HCEC 1CT (cell line): Measurements from ENCODE around the gene LRRC3B.
"Not testable (repeated sequence)": the region's sequence is repeated elsewhere in the genome, so short reads cannot be mapped to it uniquely, and the experiment has no call there.

Source experiments
- DNase-seq: peaks from one replicate; pipeline ENCODE4 v3.0.0-alpha.2; 2017

The LRRC3B gene, protein sequence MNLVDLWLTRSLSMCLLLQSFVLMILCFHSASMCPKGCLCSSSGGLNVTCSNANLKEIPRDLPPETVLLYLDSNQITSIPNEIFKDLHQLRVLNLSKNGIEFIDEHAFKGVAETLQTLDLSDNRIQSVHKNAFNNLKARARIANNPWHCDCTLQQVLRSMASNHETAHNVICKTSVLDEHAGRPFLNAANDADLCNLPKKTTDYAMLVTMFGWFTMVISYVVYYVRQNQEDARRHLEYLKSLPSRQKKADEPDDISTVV

DNA sequence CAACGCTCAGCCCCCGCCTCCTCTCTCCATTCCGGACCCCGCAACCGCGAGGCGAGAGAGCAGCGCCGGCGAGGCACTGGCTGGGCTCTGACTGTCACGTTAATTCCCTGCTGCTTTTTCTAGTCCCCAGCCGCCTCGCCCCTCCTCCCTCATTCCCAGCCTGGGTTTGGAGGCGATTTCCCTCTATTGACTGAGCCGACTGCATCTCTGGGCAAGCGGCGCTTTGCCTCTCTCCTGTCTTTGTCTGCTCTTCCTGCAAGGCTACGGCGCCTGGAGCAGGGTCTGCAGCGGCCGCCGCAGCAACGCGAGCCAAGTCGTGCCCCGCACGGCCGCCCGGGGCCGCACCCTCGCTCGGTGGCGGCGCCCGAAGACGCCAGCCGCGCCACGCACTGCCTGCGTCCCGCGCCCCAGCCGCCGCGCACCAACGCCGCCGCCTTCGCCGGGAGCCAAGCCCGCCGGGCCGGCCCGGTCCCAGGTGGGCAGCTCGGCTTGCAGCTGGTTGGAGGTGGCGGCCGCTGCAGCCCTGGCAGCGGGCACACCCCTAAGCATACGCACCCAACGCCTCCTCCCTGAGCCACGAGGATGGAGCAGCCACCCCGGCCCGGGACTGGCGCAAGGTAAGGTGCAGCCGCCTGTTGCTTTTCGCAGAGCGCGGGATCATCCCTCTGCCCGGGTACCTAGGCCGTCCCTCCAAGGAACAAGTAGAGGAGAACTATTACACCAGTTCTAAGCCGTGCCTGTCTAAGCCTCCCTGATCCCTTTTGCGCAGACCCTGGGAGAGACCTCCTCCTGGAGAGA, at the start of gene LRRC3B:
TSS of gene LRRC3B (plus strand) at position 152 of the 798 bp plus-strand sequence. CDS start 86,901 bp downstream, outside the sequence.
- DNase-seq: no peak

DNA sequence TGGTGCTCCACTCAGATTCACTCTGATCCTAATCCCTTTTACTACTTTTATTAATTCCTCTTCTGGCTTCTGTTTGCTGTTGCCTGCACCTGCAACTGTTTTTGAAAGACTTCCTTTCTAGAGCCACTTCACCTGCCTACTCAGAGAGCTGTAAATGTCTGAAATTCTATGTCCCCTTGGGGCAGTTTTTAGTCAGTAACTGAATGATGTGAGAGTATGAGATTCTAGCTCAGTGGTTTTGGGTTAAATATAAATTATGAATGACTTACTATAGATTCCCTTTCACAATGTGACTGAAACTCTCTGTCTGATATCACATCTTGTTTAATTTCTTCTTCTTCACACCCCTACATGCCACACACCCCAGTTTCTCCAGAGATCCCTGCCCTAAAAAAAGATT, 47.8 kb upstream of the LRRC3B start:
- no peak for DNase-seq

DNA sequence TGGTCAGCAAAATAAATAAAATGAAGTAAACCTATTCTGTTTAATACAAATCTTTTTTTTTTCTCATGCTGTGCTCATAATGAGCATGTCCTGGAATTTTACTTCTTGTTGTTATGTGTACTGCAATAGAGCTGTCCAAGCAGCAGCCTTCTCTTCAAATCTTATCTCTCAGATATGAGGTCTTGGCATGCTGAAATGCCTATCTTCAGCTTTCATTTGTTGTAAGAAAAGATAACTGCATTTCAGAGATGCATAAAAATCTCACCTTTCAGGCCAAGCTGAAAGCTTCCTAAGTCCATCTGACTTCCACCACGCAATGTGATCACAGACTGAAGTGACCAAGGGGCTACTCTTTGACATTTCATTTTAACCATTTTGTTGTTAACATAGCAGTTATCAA, 43.5 kb upstream of the LRRC3B start:
- no peak for DNase-seq

DNA sequence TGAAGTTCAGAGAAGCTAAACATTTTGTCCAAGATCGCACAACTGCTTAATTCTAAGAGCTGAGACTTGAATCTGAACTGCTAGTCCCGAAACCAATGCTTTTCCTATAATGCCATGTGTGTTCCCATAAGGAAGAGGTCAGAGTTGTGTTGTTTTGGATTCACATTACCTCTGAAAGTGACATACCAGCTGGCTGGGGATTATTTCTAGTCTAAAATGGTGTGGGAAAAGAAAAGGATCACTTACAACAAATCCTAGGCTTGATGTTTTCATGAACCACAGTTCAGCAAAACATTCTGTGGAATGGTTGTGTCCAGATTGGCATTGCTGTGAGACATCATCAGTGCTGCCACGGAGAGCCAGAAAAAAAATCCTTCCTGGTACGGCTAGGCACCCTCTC, 35.0 kb upstream of the LRRC3B start:
- DNase-seq: no peak

DNA sequence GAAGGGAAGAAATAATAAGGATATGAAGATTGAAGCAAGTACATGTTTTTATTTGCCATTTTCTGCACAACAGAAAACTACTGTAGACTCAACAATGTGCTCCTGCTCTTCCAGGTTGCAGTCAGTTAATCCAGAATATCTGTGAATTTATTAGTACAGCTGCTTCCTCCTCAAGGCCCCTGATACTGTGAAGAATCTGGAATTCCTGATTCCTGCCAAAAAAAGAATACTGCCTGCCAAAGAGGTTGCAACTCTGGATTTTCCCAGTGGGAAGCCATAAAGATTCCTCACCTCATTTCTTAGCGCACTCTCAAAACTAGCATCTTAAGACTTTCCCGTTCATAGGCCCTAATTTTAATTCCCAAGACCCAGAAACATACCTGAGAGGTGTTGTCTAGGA, 33.6 kb upstream of the LRRC3B start:
- no peak for DNase-seq

DNA sequence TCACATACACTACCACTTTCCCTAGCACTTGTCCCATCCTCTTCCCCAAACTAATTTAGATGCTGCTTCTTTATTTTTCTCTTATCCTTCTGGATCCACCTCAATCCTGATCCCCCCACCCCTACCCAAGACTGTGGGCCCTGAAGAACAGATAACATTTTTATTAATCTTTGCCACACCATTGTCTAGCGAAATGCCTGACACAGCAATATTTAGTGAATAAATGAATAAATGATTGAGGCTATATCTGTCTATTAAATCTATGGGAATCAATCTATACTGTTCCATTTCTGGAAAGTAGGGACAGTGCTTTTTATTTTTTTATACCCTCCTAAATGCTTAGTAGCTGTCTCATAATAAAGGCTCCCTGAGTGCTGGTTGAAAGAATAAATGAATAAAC, 32.9 kb upstream of the LRRC3B start:
- DNase-seq: no peak

DNA sequence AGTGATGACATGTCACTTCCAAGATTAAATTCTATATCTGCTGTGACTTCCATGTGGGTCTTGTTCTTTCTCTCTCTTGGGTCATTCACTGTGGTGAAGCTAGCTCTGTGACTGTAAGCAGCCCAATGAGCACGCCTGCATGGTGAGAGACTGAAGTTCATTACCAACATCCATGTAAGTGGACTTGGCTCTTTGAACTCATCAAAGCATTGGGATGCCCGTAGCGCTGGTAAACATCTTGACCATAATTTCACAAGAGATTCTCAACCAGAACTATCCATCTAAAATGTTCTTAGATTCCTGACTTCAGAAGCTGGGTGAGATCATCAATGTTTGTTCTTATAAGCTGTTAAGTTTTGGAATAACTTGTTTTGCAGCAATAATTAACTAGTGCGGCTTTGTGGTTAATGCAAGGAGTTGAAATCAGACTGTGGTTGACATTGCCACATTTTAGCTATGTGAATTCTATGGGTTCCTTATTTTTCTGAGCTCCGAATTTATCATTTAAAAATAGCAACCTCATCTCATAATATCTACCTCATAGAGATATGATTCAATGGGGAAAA, 31.6 kb upstream of the LRRC3B start:
- no peak for DNase-seq

DNA sequence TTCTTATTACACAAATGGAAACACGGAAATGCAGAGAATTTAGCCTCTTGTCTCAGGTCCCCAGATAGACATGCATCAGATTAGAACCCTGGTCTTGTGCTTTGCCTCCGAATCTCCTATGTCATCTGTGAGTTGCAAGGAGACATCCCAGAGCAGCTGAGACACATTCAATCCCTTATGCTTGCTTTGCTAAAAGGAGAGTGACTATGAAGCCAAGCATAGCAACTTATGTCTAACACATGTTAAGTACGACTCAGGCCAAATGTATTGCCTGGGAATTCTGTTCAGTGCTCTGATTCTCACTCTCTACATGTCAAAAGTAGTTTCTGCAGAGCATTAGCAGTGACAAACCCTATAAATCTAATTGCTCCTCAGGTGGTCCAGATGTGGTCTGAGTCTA, 30.6 kb upstream of the LRRC3B start:
- no peak for DNase-seq

DNA sequence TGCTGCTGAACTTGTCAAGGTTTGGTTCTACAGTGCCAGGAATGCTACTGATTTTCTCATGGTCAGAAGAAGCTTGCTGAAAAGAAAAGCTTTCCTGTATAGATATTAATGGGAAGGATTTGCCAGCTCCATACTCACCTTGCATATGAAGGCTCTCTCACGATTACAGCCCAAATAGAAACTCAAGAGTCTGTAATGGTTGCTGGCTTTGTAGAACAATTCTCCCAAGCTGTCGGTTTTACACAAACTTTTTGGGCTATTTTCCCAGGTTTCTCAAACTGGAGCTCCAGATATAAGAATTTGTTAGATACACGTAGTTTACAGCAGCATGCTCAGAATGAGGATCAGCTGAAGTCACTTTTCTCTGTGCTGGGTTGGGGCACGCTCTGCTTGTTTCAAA, 30.1 kb upstream of the LRRC3B start:
- DNase-seq: no peak

DNA sequence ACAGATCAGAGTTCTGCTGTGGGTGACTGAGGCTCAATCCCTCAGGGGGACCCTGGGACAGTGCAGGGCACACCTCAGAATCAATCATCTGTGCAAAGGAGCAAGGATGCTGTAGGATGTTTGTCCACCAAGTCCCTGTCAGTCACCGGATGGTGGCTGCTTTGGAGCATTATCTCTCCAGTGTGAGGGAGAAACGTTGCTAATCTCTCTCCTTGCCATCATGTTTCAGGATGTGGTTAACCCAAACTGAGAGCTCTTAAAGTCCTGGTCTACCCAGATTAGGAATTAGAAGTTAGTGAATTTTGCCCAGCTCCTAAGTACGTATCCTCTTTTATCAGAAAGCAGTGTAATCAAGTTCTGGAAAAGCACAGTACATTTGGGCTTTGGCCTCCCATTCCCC, 26.2 kb upstream of the LRRC3B start:
- DNase-seq: no peak

DNA sequence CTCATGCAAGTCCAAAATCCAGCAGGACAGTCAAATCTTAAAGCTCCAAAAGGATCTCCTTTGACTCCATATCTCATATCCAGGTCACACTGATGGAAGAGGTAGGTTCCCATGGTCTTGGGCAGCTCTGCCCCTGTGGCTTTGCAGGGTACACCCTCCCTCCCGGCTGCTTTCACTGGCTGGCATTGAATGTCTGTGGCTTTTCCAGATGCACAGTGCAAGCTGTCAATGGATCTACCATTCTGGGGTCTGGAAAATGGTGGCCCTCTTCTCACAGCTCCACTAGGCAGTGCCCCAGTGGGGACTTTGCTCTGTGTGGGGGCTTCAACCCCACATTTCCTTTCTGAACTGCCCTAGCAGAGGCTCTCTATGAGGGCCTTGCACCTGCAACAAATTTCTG, 19.3 kb upstream of the LRRC3B start:
- not testable (repeated sequence) for DNase-seq

DNA sequence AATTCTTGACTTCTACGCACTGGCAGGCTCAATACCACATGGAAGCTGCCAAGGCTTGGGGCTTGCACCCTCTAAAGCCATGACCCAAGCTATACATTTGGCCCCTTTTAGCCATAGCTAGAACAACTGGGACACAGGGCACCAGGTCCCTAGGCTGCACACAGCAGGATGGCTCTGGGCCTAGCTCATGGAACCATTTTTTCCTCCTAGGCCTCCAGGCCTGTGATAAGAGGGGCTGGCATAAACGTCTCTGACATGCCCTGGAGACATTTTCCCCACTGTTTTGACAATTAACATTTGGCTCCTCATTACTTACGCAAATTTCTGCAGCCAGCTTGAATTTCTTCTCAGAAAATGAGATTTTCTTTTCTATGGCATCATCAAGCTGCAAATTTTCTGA, 18.8 kb upstream of the LRRC3B start:
- not testable (repeated sequence) for DNase-seq

DNA sequence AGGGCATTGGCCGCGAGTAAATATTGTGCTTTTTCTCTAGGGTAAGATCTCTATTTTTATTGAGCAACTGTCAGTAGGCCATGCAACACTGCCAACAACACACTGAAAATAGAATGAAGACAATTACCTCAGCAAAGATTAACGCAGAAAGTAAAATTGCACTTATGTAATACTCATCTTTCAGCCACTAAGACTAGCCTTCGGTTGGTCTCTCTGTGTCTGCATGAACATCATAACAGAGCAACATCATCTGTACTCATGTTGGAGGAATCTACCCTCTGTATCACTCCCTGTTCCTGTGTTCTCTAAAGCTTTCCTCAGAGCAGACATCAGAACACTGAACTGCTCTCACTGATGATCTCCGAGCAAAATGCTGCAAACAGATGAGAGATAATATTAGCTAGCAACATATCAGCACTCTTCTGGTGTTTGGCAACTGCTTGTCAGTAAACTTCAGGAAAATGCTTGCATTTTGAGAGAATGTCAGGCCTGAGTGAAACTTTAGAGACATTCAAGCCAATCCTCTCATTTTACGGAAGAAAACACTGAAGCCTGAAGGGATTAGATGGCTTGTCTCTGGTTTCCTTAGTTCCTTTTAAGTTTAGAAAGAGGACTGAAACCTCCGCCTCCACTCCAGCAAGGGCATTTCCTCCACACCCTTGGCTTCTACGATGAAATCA, 8.4 kb upstream of the LRRC3B start:
- no peak for DNase-seq

DNA sequence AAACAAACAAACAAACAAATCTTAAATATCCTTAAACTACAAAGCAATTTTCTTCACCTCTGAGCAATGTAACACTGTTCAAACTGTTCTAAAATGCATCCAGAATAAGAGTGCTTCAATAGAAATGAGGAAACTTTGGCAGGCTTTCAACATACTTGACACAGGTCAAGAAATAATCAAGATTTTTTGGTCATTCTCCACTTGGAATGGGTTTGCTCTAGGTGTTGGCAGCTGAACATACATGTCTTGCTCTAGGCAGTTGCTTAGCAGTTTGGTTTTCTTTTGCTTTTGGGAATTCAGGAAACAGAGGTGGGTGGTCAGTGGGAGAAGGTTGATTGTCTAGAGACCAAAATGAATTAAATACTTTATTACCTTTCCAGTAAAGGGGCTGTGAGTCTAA, 1.4 kb upstream of the LRRC3B start:
- no peak for DNase-seq

DNA sequence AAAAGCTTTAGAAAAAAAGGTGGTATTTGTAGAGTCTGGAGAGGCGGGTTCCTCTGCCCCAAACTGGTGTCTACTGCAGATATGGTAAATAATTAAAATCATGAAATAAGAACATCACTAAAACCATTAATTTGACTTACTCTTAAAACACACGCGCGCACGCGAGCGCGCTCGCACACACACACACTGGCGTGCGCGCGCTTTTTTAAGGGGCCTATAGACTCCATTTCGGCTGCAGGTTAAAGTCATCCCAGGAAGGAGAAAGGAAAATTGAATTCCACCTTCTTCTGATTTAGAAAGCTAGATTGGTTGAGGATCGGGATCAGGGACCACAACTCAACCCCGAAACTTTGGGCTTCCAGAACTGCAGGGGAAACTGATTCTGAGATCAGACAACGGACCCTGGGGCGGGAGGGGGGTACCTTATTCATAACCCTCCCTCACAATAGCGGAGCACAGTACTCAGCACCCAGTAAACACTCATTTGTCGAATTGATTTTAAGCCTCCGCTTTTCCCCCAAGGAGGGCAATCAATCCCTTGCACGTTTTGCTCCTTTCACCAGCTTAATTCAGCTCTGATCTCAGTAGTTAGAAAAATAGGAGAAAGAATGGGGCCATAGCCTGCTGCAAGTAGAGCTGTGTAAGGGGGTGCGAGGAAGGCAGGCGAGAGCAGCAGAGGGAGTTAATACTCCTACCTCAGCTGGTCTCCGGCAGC, 509 bp upstream of the LRRC3B start:
- DNase-seq: no peak

DNA sequence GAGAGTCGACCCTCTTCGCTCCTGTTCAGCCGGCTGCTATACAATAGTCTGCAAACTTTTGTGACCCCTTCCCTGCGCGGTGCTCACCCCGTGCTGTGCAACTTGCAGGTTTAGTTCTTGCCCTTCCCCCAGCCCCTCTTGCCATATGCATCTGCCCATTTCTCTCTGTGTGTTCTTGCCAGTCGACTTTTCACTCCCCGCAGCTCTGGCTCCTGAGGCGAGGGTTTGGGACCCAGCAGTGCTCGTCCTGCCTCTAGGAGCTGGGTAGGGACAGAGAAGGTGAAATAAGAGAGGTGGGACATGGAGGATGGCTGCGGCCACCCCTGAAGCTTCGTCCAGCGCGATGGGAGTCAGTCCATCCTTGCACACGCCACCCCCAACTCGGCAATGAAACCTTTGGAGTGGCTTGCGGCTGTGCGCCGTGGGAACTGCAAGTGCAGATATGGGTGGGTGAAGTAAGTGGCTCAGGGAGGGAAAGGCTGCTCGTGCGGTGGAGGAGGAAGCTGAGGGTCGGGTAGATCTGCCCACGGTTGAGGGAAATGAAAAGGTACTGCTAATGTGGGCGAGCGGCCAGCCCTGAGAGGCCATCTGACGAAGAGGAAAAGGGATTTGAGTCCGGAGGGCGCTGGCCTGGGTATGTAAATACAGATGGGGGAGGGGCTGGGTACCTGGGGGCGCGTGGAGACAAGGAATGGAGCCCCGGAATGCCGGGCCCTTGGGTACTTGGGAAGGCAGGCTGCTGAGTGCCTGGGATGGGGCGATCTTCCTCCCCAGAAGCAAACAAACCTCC, 1.0 kb downstream of the LRRC3B start:
- no peak for DNase-seq

DNA sequence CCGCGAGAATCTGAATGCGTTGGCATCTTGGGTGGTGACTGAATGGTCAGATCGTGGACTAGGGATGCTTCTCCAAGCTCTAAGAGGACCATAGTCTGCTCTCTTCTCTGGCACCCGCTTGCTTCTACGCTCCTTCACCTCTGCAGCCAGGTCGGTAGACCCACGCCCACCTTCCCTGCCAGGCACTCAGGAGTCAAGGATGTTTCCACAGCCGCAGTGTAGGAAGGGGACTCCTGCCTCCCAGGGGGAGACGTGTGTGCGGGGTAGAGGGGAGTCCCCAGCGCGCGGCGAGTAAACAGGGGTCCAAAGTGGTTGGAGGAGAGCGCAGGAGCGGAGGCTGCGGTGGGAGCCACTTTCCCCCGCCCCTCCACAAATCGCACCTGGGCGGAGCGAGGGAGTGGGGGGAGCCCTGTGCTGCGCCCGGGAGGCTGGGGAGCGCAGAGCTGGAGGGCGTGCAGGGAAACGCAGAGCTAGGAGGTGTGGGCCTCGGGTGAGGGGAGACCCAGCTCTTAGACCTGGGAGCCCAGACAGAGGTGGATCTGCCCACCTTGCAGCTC, 1.7 kb downstream of the LRRC3B start:
- DNase-seq: no peak

DNA sequence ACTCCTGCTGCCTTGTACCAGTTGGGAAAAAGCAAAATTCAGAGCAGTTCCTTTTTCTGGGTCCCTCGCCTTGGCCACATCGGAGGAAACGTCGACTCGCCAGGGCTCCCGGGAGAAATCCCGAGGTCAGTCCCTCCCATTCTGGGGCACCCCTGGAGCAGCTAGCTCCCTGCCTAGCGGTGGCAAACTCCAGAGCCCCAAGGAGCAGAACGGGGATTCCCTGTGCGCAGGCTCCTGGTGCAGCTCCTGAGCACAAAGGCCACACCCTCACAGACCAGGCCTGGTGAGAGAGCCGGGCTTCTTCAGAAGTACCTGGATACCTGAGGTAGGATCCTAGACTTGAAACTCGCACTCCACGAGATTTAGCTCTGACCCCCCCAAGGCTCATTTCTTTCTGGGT, 2.6 kb downstream of the LRRC3B start:
- no peak for DNase-seq

DNA sequence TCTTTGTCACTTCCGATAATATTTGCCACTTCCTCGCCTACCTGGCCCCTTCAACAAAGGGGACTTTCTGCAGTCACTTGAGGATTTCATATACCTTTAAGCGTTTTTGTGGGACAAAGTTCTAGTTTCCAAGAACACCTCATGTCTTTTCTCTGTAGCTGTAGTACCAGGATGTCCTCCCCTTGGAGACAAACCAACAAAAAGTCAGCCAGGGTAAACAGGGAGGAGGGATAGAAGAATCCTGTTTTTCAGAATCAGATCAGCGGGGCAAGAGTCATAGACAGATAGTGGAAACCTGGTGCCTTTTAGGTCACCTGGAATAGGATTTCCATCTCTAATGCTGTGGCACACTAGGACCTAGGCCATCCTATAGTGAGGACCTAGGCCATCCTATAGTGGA, 4.5 kb downstream of the LRRC3B start:
- no peak for DNase-seq

DNA sequence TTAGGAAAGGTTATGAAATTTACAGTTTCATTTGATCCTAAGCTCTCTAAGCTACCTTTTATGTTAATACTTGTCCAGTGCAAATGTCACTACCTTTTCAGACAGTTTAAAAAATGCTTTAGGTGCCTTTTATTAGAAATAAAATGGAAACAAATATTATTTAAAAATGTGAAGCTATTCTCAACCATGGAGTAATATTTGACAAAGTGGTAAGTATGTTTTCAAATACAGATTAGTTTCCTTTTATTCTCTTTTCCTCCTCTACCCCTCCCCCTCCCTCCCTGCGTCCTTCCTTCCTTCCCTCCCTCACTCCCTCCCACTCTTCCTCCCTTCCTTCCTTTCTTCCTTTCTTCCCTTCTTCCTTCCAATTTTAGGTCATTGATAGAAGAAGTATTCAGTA, 6.3 kb downstream of the LRRC3B start:
- no peak for DNase-seq

DNA sequence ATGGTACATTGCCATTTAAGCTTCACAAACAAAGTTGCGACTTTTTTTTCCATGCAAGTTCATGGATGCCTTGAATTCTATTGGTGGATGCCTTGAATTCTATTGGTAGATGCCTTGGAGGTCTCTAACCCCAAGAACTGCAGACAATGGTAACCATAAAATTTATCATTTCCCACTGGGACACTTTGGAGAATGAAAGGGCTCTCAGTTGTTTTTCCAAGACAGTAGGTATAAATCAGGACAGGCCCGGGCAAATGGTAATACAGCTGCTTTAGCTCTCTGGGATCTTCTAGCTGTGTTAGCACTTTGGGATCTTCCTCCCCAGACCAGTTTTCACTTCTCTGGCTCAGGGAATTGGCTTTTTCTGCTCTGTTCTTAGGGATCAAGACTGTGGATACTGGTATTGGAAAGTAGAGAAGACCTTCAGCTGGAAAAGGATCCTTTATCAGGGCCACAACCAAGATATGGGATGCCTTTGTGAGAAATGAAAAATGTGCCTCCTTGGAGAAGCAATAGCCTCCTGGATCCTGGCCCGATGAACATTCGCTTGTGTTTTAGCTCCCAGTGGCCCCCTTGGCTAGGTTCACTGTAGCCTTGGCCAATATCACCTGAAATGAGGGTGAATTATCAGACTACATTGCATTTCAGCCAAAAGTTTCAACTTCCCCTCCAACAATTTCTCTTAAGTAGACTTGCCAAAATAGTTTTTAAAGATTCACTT, 8.3 kb downstream of the LRRC3B start:
- DNase-seq: no peak
